Loucy (cell line): Measurements from ENCODE around the gene DPP3.

Source experiments
- EZH2phosphoT487 ChIP-seq: fragments of 200-600 bp; IDR thresholded peaks from 2 replicates; pipeline ENCODE4 v1.6.1; 2018; ENCODE audit warnings: antibody characterized with exemption, mild to moderate bottlenecking, moderate library complexity, borderline replicate concordance
- TF ChIP-seq, protein P1 (sequence below): fragments of 200-600 bp; sonication (generic); conservative IDR thresholded peaks from 2 replicates; pipeline ENCODE4 v1.5.1; 2014; ENCODE audit warnings: mild to moderate bottlenecking, antibody characterized with exemption, low read length

DNA sequence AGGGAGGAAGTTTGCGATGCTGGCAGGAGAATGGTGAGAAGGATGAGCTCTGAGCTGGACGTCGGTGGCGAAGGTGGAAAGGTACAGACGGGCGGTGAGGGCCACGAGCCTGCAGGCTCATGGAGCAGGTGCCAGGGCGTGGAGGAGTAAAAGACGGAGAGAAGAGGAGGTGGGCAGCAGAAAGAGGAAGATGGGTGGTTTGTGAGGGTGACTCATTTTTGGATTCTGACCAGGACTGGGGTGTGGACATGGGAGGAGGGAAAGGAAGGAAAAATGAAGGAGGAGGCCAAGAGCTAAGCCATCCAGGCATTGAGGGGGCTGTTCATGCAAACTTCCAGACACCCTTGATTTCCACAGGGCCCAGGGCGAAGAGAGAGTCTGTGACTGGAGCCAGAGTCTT, 62.1 kb downstream of the DPP3 start:
- TF ChIP-seq, protein P1, sequence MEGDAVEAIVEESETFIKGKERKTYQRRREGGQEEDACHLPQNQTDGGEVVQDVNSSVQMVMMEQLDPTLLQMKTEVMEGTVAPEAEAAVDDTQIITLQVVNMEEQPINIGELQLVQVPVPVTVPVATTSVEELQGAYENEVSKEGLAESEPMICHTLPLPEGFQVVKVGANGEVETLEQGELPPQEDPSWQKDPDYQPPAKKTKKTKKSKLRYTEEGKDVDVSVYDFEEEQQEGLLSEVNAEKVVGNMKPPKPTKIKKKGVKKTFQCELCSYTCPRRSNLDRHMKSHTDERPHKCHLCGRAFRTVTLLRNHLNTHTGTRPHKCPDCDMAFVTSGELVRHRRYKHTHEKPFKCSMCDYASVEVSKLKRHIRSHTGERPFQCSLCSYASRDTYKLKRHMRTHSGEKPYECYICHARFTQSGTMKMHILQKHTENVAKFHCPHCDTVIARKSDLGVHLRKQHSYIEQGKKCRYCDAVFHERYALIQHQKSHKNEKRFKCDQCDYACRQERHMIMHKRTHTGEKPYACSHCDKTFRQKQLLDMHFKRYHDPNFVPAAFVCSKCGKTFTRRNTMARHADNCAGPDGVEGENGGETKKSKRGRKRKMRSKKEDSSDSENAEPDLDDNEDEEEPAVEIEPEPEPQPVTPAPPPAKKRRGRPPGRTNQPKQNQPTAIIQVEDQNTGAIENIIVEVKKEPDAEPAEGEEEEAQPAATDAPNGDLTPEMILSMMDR = no peak
- no peak for TF ChIP-seq EZH2phosphoT487
